Endothelial cell of hepatic sinusoid (primary cell): ENCODE measurements around the gene USH2A.

Source experiments
- in situ Hi-C: cut with HindIII; loops from 2 replicates; pipeline ENCODE4 v1.10.0; 2017; ENCODE audit warnings: low sequenced_read_pairs

USH2A gene

DNA sequence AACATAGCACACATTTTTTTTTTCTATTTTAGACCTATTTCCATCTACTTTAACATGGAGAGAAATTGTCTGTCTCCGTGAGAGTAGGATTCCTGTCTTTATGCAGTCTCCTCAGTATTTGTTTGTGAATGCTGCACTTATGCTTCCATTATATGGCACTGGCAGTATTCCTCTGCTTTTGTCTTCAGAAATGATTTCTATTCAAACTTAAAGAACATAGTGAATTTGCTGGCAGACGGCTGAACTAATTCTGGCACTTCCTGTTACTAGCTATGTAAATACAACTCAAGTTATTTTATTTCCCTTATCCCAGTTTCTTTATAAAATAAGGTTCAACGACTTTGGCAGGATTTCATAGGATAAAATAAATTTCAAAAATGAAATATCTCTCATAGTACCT, 810.9 kb downstream of the USH2A start:
- in situ Hi-C loops, result no loop called here

DNA sequence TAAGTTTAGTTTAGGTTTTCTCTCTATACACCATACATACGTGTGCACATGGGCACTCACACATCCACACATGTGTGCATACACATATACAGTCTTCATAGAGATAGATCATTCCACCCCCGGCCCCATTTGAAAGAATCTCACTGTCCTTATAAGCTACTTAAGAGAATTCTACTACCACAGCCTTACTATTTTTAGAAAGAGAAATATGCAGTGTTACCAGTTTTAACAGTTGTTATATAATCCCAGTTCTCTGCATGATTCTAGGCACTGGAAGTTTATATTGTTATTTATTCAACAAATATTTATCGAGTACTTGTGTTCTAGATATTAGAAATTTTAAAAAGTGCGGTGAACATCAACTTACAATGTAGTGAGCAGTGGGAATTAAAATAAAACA, 814.6 kb downstream of the USH2A start:
- in situ Hi-C loops, result no loop called here

DNA sequence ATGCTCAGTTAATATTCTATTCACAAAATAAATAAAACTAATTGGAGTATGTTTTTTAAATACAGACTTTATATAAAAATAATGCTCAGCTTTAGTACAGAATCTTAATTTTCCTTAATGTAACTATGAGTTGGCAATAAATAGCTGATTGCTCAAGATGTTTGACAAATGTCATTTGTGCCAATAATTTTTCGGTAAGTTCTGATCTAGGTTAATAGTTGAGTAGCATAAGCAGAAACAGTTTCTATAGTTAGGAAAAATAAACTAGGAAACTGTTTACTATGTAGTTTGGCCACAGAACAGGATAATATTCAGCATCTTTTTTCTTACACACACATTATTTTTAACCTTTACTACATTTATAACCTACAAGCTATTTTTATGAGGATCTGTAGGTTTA, 815.8 kb downstream of the USH2A start:
- in situ Hi-C loops, result no loop called here

DNA sequence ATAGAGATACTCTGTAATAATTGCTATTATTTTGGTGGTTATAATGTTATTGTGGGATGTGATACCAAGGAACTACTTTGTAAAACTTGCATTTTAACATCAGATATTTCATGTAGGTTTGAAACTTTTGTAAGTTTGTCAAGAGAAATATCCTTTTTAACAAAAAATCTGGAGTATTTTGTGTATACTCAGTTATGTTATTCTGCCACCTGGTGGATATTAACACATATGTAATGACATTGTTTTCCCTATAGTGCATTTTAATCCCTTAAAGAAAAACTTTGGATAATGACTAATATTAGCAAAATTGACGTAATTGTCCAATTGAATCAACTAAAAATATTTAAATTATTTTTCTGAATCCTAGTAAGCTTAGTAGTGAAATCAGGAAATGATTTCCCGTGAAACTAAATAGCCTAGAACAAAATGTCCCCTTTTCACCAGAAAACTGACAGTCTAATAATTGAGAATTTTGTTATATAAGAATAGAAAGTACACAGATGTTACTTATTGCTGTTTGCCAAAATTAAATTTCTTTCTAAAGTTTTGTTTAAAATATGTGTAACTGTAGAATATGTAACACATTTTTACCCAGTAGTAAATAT, 816.6 kb downstream of the USH2A start:
- in situ Hi-C loops, result no loop called here

DNA sequence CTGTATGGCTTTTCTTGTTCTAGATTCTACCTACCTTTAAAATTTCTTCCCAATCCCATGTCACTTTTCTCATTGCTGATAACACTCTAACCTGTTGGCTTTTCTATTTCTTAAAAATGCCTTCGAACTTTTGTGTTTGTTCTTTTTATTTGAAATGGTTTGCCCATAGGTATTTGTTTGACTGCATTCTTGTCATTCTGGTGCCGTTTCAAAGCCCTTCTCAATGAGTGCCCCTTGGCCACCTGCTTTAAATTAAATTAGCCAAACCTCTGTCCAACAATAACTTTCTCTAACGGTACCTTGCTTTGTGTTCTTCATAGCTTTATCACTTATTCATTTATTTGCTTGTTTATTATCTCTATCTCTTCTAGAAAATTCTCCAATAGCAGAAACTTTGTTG, 817.2 kb downstream of the USH2A start:
- in situ Hi-C loops, result no loop called here

DNA sequence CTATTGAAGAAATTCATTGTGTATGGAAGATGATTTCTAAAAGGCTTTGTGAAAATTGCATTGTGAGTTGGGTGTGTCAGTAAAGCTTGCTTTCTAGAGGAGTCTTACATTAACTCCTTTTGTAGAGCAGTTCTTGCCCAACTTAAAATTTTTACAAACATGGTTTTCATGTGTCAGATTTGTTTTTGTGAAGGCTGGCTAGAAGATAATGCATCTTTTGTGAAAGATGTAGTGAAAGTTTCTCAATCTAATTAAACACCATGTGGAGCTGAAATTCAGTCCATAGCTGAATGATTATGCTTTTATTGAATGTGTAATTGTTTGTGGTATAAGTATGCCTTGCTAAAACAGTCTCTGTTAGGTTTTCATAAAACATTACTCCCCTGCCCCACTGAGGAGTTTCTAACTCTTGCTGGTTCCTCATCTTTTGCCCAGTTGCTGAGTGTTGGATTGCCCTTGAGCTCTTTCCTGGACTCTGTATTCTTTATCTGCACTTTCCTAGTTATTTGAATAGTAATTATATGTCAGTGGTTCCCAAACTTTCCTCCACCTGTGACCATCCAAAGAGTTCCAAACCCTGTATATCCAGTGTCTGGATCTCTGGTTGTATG, 818.1 kb downstream of the USH2A start:
- in situ Hi-C loops, result no loop called here

DNA sequence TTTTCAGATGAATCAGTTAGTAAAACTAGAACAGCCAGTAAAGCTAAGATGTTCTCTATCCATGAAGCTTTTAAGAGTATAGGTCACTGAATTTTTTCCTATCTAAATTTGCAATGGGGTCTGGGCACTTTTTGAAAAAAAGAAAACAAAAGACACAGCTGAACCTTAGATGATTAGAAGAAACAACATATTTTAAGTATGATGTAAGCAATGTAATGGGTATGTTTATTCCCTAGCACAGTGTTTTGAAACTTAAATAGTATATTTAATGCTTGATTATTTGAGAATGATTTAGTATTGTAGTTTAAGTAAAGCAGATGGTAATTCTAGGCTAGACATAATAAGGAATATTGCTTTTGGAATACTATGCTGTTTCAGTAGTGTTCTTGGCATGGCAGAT, 819.9 kb downstream of the USH2A start:
- in situ Hi-C loops, result no loop called here

DNA sequence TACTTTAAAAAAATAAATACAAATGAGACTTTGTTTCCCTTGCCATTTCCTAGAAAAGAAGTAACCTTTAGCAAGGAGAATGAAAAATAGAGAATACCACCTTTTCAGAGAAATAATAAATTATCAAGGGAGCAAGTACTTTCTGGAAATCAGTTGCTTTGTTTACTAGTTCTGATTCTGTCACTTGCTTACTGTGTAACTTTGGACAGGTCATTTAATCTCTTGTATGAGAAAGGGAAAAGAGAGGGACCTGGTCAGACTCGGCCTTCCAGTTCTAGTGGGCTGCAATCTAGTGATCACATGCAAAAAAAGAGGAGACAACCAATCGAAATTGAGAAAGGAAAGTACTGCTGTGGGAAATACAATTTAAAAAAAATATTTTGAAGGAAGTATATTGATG, 822.0 kb downstream of the USH2A start:
- in situ Hi-C loops, result no loop called here

DNA sequence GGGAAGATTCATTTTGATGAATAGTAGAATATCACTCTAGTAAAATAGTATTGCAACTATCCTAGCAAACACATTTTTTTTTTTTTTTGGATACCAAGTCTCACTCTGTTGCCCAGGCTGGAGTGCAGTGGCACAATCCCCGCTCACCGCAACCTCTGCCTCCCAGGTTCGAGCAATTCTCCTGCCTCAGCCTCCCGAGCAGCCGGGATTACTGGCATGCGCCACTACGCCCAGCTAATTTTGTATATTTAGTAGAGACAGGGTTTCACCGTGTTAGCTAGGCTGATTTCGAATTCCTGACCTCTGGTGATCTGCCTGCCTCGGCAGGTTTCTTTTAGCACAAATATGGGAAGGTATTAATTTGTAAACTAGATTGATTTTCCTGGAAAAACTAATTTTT, 822.4 kb downstream of the USH2A start:
- in situ Hi-C loops, result no loop called here

DNA sequence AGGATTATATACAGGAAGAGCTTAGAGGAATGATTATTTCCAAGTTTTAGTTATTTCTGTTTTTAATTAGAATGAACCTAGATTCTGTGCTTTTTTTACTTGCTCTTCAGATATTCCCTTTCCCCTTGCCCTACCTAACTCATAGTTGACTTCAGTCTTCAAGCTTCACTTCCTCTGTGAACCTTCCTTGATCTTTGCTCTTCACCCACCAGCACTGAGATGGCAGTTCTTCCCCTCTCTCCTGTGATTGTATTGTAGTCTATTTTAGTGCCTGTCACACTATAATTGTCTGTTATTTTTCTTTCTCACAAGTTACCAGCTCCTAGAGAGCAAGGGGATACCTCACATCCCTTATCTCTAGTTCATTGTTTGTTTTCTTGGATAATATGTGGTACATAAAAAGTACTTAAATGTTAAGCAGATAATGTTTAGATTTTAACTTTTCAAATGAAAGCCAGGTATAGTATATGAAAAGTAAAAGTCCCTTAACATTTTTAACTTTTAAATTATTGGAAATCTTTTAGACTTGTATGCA, 822.9 kb downstream of the USH2A start:
- in situ Hi-C loops, result no loop called here

DNA sequence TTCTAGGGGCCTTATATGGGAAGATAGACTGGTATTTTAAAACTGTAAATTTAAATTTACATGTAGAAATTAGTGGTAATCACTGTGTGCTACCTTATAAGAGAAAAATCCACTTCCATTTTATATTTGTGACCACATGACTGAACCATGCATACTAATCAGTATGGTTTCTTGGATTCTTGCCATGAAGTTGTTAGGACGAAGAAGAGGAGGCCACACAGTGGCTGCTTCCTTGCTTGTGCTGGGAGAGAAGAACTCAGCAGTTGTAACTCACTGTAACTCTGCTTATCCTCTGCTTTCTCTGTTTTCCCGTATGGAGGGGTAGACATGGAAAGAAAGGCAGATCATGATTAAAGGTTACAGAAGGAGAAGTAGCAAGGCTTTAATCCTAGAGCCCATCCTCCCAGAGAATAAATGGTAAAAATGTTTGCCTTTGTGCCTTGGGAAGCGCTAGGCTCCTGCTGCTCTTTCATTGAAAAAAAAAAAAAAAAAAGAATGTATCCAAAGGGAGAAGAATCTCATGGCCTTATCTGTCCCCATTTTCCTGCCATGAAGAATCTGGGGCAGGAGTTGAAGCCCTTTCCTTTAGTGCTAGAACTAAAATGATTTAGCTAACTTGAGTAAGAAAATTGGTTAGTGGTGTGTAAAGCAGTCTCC, 823.7 kb downstream of the USH2A start:
- in situ Hi-C loops, result no loop called here

DNA sequence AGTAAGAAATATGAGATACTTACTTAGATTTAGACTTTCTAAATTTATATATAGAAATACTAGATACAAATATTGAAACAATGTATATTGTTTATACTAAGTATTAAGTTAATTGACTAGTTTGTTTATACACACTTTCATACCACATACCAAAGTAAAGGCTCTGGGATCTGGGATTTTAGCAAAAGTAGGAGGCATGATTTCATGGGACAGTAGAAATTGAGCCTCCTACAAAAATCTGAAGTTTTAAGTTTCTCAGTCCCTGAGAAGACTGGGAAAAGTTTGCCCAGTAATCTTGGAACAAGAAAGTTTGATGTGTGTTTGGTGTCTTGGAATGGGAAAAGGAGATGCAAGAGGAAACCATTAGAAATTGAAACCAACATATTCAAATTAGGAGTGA, 825.3 kb downstream of the USH2A start:
- in situ Hi-C loops, result no loop called here

DNA sequence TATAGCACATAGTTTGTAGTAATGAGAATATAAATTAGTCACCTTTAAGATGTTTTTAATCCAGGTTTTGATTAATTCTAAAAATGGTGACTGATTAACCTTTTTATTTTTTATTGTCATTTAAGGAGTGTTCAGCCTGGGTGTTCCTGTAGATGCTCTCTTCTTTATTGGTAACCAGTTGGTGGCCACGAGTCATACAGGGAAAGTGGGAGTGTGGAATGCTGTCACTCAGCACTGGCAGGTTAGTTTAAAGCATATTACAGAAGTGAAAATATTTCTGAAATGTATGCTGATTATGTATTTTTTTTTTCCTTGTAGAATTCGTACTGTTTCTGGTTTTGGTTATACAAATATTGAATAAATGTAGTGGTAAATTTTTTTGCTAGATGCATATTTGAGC, 828.0 kb downstream of the USH2A start:
- in situ Hi-C loops, result no loop called here

DNA sequence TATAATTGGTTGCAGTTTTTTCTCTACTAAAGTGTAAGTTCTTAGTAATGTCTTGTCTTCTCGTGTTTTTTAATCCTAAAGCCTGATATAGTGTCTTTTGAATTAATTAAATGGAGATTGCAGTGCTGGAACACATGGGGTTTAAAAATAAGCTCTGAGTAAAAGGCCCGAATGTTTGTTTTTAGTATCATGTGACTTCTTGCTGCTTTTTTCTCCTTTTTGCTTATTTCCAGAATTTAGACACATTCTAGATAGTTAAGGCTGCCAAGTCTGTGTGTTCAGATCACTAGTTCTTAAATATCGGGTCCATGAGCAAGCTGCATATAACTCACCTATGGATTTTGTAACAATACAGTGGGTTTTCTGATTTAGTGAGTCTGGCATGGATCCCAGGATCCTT, 828.6 kb downstream of the USH2A start:
- in situ Hi-C loops, result no loop called here

DNA sequence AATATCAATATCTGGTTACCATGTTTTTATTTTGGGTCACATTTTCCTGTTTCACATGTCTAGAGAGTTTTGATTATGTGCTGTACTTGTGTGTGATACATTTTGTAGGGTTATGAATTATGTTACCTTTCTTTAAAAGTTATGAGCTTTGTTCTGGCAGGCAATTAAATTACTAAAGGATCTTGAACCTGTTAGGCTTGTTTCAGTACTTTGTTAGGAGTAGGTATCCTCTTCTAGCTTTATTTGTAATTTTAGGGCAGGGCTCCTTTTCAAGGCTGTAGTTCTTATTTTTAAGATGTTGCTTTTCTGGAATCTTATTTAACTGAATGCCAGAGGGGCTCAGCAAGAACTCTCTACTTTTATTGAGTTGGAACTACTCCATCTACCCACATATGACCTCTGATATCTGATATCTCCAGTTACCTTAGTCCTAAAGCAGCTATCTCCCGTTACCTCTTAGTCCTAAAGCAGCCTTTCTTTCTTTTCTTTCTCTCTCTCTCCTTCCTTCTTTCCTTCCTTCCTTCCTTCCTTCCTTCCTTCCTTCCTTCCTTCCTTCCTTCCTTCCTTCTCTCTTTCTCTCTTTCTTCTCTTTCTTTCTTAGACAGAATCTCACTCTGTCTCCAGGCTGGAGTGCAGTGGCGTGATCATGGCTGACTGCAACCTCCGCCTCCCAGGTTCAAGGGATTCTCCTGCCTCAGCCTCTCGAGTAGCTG, 832.3 kb downstream of the USH2A start:
- in situ Hi-C loops, result no loop called here

DNA sequence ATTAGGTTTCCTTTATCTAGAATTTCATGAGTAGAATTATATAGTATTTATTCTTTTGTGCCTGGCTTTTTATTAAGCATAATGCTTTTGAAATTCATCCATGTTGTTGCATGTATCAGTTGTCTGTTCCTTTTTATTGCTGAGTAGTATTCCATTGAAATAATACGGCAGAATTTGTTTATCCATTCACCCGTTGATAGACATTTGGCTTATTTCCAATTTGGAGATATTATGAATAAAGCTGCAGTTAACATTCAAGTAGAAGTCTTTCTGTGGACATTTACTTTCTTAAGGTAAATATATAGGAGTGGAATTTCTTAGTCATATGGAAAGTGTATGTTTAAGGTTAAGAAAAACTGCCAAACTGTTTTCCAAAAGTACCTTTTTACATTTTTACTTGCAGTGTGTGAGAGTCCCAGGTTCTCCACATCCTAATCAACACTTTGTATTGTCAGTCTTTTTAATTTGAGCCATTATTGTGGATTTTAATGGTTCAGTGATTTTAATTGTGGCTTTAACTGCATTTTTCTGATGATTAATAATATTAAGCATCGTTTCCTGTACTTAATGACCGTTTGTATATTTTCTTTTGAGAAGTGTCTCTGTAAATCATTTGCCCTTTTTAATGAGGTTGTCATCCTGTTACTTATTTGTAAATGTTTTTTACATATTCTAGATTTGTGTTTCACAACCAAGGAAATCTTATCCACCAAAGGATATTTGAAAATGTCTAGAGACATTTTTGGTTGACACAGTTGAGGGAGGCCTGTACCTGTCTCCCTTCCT, 833.4 kb downstream of the USH2A start:
- in situ Hi-C loops, result no loop called here

DNA sequence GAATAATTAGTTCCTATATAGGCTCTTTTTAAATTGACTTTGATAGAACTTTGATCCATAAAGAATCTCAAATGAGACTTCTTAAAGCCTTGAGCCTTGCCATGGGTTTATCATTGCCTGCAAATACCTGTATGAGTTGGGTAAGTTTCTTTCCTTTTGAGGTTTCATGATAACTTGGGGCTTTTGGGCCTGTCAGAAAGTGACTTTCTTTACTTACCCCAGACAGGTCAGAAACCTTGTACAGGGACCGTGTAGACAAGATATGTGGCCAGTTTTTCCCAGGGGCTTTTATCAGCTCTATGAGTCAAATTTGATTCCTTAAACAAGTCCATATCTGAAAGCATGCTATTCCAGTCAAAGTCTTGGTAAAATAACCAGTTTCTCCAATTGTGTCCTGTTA, 838.9 kb downstream of the USH2A start:
- in situ Hi-C loops, result no loop called here

DNA sequence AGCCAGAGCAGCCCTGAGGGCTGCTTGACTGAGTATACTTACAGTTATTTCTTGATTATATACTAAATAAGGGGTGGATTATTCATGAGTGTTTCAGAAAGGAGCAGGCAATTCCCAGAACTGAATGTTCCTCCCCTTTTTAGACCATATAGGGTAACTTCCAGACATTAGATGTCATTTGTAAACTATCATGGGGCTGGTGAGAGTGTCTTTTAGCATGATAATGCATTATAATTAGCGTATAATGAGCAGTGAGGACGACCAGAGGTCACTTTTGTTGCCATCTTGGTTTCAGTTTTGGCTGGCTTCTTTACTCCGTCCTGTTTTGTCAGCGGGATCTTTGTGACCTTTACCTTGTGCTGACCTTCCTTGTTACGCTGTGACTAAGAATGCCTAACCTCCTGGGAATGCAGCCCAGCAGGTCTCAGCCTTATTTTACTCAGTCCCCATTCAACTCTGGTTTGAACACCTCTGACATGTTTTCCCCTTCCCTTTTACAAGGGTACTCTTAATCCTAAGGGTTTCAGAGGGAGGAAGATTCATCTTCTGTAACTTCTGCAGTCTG, 840.0 kb downstream of the USH2A start:
- in situ Hi-C loops, result no loop called here

DNA sequence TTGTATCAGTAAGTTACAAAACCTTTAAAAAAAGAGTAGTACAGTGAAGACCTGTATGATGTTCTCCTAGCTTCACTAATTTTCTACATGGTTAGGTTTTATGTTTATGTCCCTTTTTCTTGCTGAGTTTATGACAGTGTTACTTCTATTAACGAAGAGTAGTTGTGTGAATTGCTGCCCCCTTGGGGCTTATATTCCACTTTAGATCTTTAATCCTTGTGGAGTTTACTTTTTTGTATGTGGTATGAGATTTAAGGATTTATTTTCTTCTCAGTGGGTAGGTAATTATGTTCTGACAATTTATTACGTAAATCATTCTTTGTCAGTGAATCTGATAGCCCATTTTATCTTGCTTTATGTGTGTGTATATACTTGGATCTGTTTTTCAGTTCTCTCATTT, 841.4 kb downstream of the USH2A start:
- in situ Hi-C loops, result no loop called here
